ENCODE measurements around the gene TACC2.

TACC2 gene

DNA sequence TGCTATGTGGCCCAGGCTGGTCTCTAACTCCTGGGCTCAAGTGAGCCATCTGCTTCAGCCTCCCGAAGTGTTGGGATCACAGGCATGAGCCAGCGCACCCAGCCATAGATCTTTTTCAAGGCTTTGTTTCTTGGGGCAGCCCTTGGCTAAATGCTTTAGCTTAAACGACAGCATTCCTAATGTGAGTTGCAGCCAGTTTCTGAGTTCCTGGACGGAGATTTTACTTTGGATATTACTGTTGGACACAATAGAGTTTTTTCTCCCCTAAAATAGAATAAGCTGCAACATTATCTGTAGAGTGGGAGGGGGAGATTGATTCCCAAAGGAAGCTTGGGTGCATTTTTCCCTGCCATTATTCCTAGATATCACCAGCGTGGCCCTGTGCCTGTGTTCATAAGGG, 179.1 kb downstream of the TACC2 start:
- DNase-seq (ENCODE audit: low read depth): no peak

DNA sequence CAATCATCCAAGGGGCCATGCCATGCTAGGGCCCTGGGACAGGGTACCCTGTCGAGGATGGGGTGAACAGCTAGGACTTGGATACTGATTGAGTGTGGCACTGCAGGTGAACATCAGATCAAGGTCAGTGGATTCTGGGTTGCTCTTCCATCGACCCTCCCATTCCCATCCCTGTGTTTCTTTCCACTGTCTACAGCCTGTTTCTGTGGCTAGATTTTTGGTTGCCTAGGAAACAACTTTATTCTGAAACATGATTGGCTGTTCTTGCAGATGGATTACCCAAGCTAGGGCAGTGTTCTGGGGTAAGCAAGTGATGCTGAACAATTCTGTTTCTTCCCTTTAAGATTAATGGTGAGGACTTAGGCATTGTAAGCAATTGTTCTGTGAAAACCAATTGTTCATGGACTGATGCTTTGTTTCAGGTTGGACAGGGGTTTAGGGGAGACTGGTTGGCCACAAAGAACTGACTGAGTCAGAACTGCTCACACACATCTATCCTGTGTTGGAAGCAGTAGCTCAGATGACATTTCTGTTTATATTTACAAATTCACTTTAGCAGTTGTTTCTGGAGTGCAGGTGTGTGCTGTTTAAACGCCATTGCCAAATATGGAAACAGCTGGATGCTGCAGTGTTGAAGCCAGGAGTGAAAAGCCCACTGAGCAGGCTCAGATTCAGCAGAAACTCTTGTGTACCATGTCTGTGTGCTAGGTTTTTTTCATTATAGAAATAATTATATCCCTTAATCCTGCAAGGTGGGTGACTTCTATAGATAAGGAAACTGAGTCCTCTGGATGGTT, 179.8 kb downstream of the TACC2 start:
- no peak for DNase-seq (ENCODE audit: low read depth)

DNA sequence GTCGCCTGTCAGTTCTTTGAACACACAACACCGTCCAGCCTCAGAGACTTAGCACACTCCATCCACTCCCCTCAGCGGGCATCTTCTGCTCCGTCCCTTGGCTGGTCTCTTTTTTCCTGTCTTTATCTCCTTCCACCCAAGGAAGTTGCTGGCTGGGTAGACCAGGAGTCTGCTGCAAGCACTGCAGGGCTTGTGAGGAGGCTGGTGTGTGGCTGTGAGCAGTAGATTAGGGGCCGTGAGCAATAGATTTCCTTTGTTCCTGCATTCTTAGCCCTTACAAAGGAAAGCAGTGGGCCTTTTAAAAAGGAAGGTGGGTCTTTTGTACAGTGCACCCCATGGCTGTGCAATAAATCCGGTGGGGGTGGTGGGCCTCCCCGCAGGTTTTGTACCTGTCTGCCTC, 181.8 kb downstream of the TACC2 start:
- DNase-seq (ENCODE audit: low read depth): no peak

DNA sequence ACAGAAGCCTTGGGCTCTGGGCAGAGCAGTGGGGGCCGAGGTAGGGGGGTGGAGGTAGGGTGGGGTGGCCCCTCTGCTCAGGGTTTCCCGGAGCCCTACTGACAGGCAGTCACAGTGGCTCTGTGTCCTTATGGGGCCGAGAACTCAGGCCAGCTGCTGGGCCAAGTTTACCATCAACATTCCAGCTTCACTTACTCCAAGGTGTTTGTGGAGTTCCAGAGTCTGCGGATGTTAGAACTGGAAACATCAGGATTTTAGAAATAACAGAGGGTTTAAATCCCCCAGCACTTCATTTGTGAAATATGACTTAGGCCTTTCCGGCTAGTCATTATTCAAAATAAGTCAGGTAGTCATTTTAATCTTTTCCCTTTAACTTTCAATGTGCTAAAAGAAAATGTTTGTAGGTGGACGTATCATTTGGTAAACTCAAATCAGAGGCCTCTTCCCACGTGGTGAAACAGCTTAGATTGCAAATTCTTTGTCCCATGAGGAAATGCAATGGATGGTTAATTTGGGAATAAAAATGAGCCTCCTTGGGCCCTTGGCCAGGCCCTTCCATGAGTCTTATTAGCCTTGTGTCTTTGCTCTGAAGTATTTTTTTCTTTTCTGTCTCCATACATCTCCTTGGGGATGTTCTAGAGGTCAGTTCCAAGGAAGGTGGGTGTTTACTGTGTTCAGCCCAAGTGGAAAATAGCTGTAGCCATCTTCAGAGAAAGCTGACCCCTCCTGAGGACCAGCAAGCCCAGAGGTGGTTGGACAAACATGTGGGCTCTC, 182.5 kb downstream of the TACC2 start:
- no peak for DNase-seq (ENCODE audit: low read depth)

DNA sequence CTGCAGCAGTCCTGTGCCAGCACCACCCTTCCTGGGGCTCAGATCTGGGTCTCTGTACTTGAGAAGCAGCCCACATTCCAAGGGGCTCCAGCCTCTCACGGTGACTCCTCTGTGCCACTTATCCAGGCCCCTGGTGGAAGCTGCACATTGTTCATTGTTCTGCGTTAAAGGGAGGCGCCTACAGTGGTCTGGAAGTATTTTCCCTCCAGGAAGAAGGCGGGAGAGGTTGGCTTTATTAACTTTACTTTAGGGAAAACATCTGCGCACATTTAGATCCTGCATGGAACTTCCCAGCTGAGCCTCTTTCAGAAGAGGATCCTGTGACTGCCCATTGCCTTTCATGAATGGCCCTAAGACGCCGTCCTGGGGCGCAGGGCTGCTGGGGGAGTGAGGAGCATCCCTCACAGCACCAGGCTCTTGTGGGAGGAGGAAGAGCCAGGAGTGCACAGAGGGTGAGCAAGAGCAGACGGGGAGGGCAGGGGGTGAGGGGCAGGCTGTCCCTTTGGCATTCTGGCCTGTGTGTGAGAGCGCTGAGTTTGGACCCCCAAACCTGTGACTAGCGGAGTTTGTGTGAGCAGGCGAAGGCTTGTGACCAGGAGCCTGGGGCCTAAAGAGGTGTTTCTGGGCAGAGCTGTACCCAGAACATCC, 183.5 kb downstream of the TACC2 start:
- no peak for DNase-seq (ENCODE audit: low read depth)

DNA sequence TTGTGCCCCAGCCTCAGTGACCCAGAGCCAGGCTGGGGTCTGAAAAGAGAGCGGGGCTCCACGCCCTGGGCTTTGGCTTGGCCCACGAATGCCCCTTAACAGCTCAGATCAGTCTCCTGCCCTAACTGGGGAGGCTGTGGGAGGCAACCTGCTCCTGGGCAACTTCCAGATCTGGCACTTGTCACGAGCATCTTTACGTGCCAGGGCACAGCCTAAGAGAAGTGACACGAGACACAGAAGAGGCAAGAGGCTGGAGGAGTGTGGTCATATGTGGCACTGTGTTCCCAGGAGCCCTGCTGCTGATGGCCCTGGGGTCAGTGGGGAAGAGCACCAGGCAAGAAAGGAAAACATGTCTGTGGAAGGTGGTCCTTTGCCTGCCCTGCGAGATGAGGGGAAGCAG, 184.4 kb downstream of the TACC2 start:
- DNase-seq (ENCODE audit: low read depth): no peak

DNA sequence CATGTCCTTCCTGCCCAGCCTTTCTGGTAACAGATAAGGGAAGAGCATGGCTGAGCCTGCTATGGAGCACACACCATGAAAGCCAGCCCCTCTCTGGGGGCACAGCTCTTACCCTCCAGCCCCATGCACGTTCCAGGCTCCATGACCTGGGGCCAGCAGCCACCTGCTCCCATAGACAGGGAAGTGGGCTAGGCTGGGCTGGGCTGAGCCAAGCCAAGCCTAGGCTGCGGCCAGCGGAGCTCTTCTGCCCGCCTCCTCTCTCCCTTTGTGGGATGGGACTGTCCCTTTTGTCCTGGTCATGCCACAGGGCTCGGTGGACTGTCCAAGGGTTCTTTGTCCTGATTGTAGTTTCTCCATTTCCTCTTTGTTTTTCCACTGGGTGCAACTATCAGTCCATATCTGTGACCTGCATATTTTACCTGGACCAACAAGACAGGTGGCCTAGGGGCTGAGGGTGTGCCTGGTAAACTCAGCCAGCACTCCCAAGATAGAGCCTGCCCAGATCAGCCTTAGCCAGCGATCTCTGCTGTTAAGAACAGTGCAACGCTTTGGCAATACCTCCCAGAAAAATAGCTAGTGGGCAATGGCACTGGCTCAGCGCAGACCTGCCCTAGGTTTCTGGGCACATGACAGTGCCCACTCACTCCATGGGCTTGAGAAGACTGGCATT, 184.9 kb downstream of the TACC2 start:
- no peak for DNase-seq (ENCODE audit: low read depth)

DNA sequence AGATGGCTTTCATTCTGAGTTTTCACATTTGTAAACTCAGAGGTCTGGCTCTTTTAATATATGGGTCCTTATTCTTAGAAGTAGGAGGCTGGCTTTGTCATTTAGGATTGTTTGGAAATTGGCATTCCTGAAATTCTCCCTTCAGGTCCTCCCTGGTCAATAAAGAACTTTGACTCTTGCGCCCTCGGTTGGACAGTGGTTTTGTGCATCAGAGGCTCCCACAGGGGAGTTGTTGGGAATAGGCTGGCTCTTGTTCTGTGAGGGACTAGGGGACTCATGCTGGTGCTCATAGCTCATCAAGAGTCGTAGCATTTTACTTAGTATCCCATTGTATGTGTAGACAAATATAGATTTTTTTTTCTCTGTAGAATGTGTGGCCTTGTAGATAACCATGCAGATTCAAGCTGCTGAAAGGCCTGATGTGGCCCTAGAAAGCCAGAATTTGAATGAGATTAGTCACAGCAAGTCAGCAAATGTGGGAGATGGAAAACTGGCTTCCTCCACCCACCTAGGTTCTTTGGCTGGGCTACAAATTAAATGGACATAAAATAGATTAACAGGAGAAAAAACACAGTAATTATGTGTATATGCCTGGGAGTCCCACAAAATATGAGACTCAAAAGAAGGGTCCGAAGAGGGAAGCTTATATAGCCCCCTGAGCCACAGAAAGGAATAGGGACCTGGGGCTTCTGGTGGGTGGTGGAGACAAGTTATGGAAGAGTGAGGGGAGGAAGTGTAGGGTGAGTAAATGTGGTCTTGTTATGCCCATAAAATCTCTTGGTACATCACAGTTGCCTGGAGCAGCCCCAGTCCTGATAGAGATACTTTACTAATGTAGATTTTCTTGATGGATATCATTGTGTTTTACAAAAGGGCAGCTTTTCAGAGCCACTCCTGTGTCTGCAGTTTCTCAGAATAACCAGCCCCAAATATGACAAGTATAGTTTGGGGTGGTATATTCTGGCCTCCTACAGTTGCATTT, 187.6 kb downstream of the TACC2 start:
- DNase-seq (ENCODE audit: low read depth): no peak

DNA sequence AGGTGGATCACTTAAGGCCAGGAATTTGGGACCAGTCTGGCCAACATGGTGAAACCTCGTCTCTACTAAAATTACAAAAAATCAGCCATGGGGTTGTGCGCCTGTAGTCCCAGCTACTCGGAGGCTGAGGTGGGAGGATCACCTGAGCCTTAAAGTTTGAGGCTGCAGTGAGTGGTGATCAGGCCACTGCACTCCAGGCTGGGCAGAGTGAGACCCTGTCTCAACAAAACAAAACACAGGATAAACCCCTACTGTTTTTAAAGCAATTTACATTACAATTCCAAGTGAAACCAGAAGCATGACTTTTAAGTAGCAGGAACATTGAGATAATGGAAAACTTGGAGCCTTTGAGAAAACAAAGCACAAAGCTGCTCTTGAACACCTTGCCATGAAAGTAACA, 189.7 kb downstream of the TACC2 start:
- no peak for DNase-seq (ENCODE audit: low read depth)

DNA sequence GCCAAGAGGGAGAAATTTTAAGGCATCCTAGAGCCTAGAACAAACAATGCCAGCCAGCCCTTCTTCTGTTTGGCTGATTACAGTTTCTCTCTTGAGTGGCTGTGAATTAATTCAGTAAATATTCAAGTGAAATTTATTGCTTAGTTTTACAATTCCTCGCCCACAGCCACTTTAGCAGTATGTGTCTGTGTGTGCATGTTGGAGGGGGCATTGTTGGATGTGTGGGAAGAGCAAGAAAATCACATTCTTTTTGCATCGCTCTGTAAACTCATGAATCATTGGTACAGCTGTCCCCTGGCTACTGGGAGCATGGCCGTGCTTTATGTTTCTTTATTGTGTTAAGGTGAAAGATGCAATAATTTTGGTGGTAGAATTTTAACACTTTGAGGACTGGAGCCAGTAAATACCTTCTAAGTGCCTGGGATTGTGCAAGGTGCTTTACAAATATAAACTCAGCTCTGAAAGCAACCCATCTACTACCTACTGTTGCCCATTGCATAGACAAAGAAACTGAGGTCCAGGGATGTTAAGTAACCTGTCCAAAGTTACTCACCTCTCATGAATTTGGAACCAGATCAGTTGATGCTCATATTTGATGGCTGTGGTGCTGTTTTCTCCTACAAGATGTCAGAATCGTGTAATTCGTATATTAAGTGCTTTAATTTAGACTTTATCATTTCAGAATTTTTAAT, 192.2 kb downstream of the TACC2 start:
- DNase-seq (ENCODE audit: low read depth): no peak

DNA sequence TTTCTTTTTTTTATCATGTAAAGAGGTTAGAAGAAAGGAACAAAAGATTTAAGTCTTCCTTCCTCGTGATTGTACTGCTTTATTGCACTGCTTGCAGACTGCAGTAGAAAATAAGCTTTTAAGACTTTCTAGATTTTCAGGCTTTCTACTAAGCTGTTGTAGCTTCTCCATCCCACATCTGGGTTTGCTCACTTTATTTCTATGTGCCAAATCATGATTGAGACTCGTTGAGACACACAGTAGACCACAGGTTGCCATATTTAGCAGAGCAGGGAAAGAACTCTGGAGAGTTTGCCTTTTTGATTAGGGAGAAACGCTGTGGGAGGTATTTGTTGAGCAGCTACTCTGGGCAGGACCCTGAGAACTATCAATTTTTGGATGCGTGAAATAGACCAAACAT, 192.9 kb downstream of the TACC2 start:
- no peak for DNase-seq (ENCODE audit: low read depth)

DNA sequence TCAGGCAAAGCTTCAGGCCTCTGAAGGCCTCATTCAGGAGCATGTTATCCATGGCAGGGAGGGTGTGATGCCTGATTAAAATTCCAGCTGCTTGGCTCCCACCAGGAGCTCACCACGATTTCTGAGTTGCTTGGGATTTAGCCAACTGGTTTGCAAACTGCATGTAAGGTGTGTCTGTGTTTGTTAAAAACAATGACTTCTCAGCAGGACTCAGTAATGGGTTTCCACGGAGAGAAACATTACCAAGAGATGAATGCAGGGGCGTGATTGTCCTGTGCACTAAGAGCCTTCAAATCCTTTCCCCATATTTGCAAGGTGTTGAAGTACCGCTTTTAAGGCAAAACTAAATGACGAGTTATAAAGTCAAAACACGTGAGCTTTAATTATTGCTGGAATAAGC, 193.3 kb downstream of the TACC2 start:
- no peak for DNase-seq (ENCODE audit: low read depth)

DNA sequence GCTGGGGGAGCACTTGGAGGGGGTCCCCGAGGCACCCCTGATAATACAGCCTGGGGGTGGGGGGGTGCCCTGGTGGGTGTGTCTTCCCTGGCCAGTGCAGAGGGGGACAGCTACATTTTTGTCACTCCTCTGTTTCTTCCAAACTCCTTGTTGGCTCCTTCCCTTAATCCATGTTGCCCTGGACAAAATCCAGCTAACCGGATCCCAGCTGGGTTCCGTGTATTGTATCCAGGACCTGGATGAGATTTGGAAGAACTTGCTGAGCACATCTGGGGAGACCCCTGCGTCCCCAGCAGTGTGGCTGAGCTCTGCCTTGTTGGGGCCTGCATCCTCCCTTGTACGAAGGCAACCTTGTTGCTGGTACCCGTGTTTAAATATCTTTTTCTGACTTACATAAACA, 195.3 kb downstream of the TACC2 start:
- DNase-seq (ENCODE audit: low read depth): no peak

DNA sequence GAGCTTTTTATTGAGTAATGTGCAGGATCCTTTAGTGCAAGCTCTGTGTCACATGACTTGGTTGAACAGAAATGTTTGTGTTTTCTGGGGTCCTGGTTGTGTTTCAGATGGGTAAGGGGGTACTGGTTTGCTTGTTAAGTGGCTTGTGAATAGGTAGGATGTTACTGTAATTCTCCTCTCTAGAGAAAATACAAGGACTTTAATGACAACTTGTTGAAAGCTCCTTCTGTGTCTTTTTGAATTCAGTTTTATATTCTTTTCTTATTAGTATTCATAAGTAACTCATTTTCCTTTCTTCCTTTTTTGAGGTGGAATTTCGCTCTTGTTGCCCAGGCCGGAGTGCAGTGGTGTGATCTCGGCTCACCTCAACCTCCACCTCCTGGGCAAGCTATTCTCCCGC, 196.7 kb downstream of the TACC2 start:
- DNase-seq (ENCODE audit: low read depth): no peak

DNA sequence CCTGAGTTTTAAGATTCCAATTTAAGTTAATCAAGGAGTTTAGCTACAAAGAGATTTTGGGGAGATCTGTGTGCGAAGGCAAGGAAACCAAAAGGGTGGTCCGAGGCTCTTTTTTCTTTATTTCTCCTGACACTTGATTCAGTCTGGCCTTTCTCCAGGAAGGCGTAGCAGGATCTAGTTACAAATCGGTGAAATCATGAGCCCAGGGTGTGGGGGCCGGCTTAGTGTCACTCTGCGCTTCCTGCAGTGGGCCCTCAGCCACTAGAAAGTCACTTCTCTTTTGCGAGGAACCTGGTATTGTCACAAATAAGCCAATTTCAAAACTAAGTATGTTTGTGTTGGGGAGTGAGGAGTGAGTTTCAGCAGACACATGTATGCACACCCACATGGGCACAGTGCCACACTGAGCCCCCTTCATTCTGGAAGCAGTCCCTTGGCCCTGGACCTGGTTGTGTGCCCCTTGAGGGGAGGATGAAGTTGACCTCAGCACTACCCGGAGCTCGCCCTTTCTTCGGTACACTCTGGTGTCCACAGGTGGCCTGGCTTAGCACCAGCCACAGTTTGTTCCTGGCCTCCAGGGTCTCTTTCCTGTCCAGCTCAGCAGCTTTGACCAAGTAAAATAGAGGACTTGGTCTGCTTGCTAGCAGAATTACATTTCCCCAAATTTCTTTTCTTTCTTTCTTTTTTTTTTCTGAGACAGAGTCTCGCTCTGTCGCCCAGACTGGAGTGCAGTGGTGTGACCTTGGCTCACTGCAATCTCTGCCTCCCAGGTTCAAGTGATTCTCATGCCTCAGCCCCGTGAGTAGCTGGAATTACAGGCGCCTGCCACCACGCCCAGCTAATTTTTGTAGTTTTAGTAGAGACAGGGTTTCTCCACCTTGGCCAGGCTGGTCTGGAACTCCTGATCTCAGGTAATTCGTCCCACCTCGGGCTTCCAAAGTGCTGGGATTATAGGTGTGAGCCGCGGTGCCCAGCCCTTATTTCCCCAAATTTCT, 198.2 kb downstream of the TACC2 start:
- no peak for DNase-seq (ENCODE audit: low read depth)

DNA sequence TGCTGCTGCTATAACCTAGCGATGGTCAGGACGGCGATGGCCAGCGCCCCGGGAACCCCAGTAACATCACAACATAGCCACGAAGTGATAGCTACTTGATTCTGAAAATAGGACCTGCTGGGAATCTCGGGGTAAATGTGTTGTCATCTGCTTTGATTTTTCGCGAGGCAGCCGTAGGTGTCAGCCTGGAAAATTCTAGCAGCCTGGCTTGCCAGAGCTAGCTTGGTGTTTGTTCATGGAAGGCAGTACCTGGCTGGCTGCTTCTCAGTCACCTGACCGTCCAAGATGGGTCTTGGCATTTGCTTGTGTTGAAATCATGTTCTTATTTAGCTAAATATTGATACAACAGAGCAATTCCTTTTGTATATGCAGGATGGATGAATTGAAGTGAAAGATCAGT, 199.7 kb downstream of the TACC2 start:
- DNase-seq (ENCODE audit: low read depth): no peak

DNA sequence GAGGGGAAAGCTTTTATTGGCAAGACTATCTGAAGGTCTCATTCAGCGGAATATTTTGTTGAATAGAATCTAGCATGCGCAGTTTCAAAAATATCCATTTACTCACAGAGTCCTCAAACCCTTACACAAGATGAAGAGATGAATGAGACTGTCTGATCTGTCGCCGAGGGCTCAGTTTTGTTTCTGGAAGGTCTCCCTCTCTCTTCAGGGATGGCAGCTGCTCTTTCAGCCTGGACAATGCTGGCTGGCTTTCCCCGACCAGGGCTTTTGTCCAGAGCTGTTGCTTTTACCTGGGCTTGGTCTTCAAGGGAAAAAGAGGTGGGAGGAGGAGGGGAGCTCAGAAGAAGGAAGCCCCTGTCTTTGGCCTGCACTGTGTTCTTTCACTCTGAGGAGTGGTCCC, 200.2 kb downstream of the TACC2 start:
- no peak for DNase-seq (ENCODE audit: low read depth)

DNA sequence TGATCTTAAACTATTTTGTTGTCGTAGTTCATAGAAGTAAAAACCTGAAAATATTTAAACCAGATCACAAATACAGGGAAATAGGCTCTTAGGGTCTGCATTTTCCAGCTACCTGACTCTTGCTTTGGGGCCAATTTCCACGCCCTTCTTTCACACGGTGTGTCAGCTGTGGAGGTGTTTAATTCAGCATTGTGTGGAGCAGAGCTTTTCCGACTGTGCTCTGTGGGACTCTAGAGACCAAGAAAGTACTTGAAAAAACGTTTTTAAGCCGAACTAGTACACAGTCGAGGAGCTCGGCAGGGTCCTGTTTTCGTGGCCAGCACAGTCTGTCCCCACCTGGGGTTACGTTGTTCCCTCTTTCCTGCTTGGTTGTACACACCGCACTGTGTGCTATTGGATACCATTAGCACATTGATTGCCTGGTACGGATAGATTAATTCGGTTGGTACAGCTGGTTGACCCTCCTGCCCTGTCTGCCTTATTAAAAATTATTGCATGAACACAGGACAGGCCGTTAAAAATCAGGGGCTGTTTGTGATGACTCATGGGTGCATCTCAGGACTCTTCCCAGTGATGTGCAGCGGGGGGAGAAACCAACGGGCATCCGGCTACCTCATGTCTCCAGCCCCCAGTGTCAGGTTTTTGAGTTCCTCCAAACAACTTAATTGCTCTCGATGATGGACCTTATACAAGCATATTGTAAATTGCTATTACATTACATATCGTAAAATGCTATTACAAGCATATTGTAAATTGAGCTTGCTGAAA, 201.4 kb downstream of the TACC2 start:
- no peak for DNase-seq (ENCODE audit: low read depth)

Data from stimulated activated CD4-positive, alpha-beta T cell treated with anti-CD3 and anti-CD28 coated beads, Interleukin-2, amount 100 ng/mL, for 4 hours (primary cell).